Vagina (tissue), 2 donors: ENCODE data around the gene APBA3. TPM values are rescaled to one million over a fixed set of nuclear protein-coding genes. Genes with fewer than 3 reads are reported as not detected.

Source experiments
- DNase-seq, 2 donors: peaks; one replicate each; pipeline ENCODE4 v3.0.0-alpha.2; 2017; ENCODE audit errors: extremely low spot score in 2 of 2
- H3K27ac ChIP-seq: fragments of 200-600 bp; sonication (generic); one replicate; pipeline ENCODE4 v1.5.1; 2019
- H3K27me3 ChIP-seq: fragments of 200-600 bp; sonication (generic); one replicate; pipeline ENCODE4 v1.5.1; 2019
- H3K36me3 ChIP-seq, 2 donors: fragments of 200-600 bp; sonication (generic); one replicate each; pipeline ENCODE4 v1.5.1; 2017 to 2019
- H3K4me1 ChIP-seq: fragments of 200-600 bp; sonication (generic); one replicate; pipeline ENCODE4 v1.5.1; 2019
- H3K4me3 ChIP-seq, 2 donors: fragments of 200-600 bp; sonication (generic); 1 replicate in 1 of 2; 2 replicates in 1 of 2; pipeline ENCODE4 v1.5.1; 2016 to 2019
- H3K9me3 ChIP-seq: fragments of 200-600 bp; sonication (generic); one replicate; pipeline ENCODE4 v1.5.1; 2019
- CTCF ChIP-seq, 3 experiments: fragments of 450-650 bp in 2 of 3; fragments of 200-600 bp in 1 of 3; sonication (generic) in 1 of 3; IDR thresholded peaks; one replicate each; pipeline ENCODE4 v1.5.1; 2017 to 2019; ENCODE audit warnings: antibody characterized with exemption in 3 of 3, mild to moderate bottlenecking in 2 of 3, moderate library complexity in 2 of 3
- POLR2A ChIP-seq, 2 donors: fragments of 450-650 bp; IDR thresholded peaks; one replicate each; pipeline ENCODE4 v1.6.1; 2017; ENCODE audit warnings: antibody characterized with exemption in 2 of 2, mild to moderate bottlenecking in 2 of 2, moderate library complexity in 2 of 2
- POLR2AphosphoS5 ChIP-seq, 2 donors: sonication (generic); formaldehyde crosslinking; IDR thresholded peaks; one replicate each; pipeline ENCODE4 v1.9.0; 2017; ENCODE audit warnings: antibody characterized with exemption in 2 of 2, mild to moderate bottlenecking in 2 of 2, low read depth in 1 of 2; ENCODE audit not compliant: insufficient read depth in 1 of 2
- intact Hi-C: fragments of 100-400 bp; cut with DNase I; formaldehyde crosslinking; loops from one replicate; pipeline ENCODE4 v1.15.1; 2023
- total RNA-seq: library from RNA; depleted of rRNA; stranded (reverse); fragments of >200 nt; gene quantifications from one replicate; pipeline ENCODE4 v1.2.3, GENCODE V29; 2016

APBA3 gene
- total RNA-seq, 1 donor from 2014 or later, result 46.2 TPM

- DNase-seq, result no peak
- TF ChIP-seq CTCF (IDR thresholded peaks at IDR 0.05), result no peak
- no peak for TF ChIP-seq POLR2AphosphoS5 (IDR thresholded peaks at IDR 0.05; ENCODE audit: insufficient read depth in 1 of 2, low read depth in 1 of 2)
- no peak for TF ChIP-seq POLR2A (IDR thresholded peaks at IDR 0.05)
- intact Hi-C loops, result no loop called here
- Histone ChIP-seq H3K4me3 (no peak overlapping the region), H3K9me3 (no peaks in the 10 kb centered on the region), H3K4me1 (no peaks in the 10 kb centered on the region), H3K27me3 (no peaks in the 10 kb centered on the region), H3K36me3 (no peaks in the 10 kb centered on the region), H3K27ac (no peak overlapping the region)
Observed at GRCh38 chr19:3737487-3738205, 23.8 kb downstream of the APBA3 start.

- DNase-seq, result no peak
- TF ChIP-seq POLR2A (IDR thresholded peaks at IDR 0.05), result no peak
- TF ChIP-seq CTCF (IDR thresholded peaks at IDR 0.05), result no peak
- no peak for TF ChIP-seq POLR2AphosphoS5 (IDR thresholded peaks at IDR 0.05; ENCODE audit: insufficient read depth in 1 of 2, low read depth in 1 of 2)
- no peaks in the 10 kb centered on the region for H3K27me3 ChIP-seq
- H3K36me3 ChIP-seq, result no peaks in the 10 kb centered on the region
- H3K4me1 ChIP-seq, result no peaks in the 10 kb centered on the region
- no peak overlapping the region for H3K4me3 ChIP-seq
- no peak overlapping the region for H3K27ac ChIP-seq
- intact Hi-C loops, result no loop called here
- no peaks in the 10 kb centered on the region for H3K9me3 ChIP-seq
Observed at GRCh38 chr19:3736106-3736724, 25.3 kb downstream of the APBA3 start.

GRCh38 chr19:3734310-3734600 lies 27.2 kb downstream of the APBA3 start:
- intact Hi-C loops, result no loop called here
- H3K27ac ChIP-seq, result no peak overlapping the region
- H3K36me3 ChIP-seq, result no peaks in the 10 kb centered on the region
- H3K9me3 ChIP-seq, result no peaks in the 10 kb centered on the region
- DNase-seq, result no peak
- no peaks in the 10 kb centered on the region for H3K27me3 ChIP-seq
- TF ChIP-seq POLR2AphosphoS5 (IDR thresholded peaks at IDR 0.05; ENCODE audit: insufficient read depth in 1 of 2, low read depth in 1 of 2) (no peak), POLR2A (IDR thresholded peaks at IDR 0.05) (no peak), CTCF (IDR thresholded peaks at IDR 0.05) (no peak)
- no peak overlapping the region for H3K4me3 ChIP-seq
- H3K4me1 ChIP-seq, result no peaks in the 10 kb centered on the region

GRCh38 chr19:3733549-3734309 lies 27.8 kb downstream of the APBA3 start:
- H3K36me3 ChIP-seq, result no peaks in the 10 kb centered on the region
- TF ChIP-seq POLR2A (IDR thresholded peaks at IDR 0.05) (no peak), CTCF (IDR thresholded peaks at IDR 0.05) (no peak), POLR2AphosphoS5 (IDR thresholded peaks at IDR 0.05; ENCODE audit: insufficient read depth in 1 of 2, low read depth in 1 of 2) (no peak)
- H3K9me3 ChIP-seq, result no peaks in the 10 kb centered on the region
- H3K4me3 ChIP-seq, result no peak overlapping the region
- H3K27ac ChIP-seq, result no peak overlapping the region
- no peaks in the 10 kb centered on the region for H3K4me1 ChIP-seq
- no peaks in the 10 kb centered on the region for H3K27me3 ChIP-seq
- no peak for DNase-seq
- intact Hi-C loops, result no loop called here

- H3K36me3 ChIP-seq, result no peaks in the 10 kb centered on the region
- no peak for DNase-seq
- intact Hi-C loops, result no loop called here
- H3K27me3 ChIP-seq, result no peaks in the 10 kb centered on the region
- no peaks in the 10 kb centered on the region for H3K9me3 ChIP-seq
- H3K4me3 ChIP-seq, result no peak overlapping the region
- TF ChIP-seq CTCF (IDR thresholded peaks at IDR 0.05) (no peak), POLR2A (IDR thresholded peaks at IDR 0.05) (no peak), POLR2AphosphoS5 (IDR thresholded peaks at IDR 0.05; ENCODE audit: insufficient read depth in 1 of 2, low read depth in 1 of 2) (no peak)
- H3K27ac ChIP-seq, result no peak overlapping the region
- no peaks in the 10 kb centered on the region for H3K4me1 ChIP-seq
Observed at GRCh38 chr19:3732108-3732507, 29.4 kb downstream of the APBA3 start.
